Hematopoietic multipotent progenitor cell (in vitro differentiated cells): ENCODE data around the gene MIPOL1. TPM values are rescaled to one million over a fixed set of nuclear protein-coding genes. Genes with fewer than 3 reads are reported as not detected.

Experiments used
- DNase-seq, 3 donors: peaks; one replicate each; pipeline ENCODE4 v3.0.0-alpha.2; 2011 to 2015; ENCODE audit warnings: low read depth in 2 of 3, low spot score in 2 of 3
- total RNA-seq: library from RNA; depleted of rRNA; stranded (reverse); fragments of >200 nt; gene quantifications from one replicate; pipeline ENCODE4 v1.2.3, GENCODE V29; 2012

Gene MIPOL1
- total RNA-seq, 1 donor: 1.3 TPM

DNA sequence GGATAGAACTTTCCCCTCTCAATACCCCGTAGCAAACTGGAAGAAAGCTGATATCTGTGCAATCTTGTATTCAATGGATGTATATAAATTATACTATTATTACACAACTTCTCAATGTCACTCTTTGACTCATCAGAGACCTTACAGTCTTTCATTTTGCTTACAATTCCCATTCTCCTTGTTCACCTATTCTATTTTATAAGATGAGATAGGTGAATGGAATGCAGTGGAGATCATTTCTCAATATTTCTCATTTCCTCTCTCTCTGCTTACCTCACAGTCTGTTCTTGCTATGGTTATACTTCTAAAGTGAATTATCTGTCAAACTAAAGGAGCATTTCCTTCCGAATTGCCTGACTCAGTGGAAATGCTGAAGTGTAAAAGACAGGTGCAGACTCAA is 382.4 kb downstream of the MIPOL1 start:
- no peak for DNase-seq

DNA sequence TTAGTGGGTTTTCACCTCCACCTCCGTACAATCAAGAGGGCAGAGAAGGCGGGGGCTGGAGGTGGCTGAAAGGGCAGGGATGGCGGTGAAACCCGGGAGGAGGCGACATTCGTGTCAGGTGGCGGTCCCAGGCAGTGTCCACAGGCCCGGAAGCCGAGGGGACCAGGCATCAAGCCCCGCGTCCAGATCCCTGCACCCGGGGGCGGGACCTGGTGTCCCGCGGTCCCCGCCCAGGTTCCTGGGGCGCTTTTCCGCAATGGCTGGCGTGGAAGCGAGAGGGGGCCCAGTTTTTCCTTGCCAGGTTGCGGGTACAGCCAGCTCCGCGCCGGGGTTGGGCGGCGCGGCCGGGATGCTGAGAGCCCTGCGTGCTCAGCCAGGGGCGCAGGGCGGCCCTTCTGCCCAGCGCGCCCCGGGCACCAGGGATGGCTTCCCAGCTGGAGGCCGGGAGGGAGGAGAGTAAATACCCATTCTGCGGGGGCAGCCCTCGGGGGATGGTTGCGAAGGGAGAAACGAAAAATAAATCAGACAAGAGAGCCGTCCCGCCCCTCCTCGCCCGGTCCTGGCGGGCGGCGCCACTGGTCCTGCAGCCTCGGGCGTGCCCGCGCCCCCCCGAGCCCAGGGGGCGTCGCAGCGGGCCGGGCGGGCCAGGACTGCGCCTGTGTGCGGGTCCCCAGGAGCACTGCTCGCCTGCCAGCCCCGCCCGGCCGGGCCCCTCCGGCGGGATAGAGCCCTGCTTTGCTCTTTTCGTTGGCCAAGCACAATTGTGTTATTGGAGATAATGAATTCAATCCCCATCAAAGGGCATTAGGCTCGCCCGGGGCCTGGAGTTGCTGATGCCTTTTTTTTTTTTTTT is 385.8 kb downstream of the MIPOL1 start:
- DNase-seq: no peak

DNA sequence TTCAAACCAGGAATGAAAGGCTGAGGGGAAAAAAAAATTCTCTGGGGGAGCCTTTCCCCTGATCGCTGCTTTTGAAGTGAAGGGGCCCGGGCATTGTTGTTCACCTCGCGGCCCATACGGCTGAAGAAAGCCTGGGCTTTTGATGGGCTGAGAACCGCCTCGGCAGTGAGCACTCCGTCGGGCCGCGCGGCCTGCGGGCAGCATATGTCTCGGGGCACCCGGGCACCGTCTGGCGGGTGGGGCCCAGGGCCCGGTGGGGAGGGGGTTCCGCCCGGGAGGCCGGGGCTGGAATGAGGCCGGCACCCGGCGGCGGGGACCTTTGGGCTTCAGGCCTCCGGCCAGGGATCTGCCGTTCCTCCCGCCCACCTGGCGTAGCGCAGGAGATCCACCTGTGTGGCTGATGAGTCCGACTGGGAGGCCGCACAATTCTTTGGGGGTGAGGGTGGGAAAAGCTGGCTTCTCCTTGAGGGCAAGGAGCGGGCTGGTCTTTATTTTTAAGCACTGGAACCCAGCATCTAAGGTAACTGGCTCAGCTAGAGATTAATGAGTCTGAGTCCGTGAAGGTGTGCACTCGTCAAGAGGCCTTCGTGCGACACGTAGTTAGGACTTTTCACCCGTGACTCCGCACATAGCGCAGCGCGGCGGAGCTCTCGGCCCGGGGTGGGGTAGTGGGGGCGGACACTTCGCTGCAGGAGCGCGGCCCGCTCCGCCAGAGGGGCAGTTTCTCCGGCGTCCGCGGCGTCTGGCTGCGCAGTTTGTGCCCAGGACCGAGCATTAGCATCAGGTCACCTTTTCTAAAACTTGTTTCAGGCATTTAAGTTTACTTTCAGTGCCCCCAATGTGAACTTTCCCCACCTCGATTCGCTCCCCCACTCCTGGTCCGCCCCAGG is 386.7 kb downstream of the MIPOL1 start:
- no peak for DNase-seq

DNA sequence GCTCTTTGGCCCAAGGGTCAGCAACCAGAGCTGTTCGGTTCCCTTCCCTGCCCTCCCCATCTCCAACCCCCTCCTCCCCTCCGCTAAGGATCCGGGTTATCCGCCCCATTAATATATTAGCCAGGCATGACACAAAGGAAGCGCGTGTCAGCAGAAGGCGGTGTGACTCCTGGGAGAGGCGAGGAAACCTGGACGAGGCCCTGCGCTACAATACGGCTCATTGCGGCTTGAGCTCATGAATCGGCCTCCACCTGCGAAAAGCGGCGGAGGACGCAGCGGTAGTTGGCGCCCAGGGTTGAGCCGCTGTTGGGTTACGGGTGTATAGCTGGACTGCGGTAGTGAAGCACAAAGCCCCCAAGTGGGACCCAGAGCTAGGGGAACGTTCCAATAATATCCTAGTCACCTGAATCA is 387.4 kb downstream of the MIPOL1 start:
- no peak for DNase-seq

GRCh38 chr14:37585971-37586796 is 388.4 kb downstream of the MIPOL1 start:
- peak in 1 of 3 donors; percentile 22 for DNase-seq

- no peak for DNase-seq
Measured at GRCh38 chr14:37586797-37587130, 389.0 kb downstream of the MIPOL1 start.

DNA sequence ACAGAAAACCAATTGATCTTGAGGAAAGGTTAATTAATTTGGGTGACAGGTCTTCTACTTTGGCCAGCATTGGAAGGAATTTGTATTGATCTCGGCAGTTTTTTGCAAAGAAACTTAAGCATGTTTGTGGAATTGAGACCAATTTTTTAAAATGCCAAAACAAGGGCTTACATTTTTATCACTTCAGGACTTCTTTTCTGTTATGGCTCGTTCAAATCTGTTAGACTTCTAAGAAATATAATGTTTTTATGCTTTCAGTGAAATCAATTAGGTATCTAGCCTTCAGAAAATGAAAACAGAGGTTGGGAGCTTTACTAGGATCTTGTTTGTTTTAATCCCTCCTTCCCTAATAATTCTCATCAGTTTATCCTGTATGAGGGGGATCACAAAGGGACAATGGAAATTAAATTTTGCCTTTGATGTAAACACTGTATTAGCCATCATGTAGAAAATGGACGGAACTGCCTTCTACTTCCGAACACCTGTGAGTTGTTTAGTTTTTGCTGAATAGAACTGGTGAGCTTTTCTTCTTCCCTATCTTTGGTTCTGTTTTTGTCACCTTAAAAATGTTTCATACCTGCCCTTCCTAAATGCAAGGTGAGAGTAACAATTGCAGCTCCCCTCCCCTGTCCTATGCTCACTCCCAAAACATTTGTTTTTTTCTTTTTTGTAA is 389.5 kb downstream of the MIPOL1 start:
- peak in 1 of 3 donors; percentile 37 for DNase-seq

GRCh38 chr14:37587881-37588666 is 390.3 kb downstream of the MIPOL1 start:
- no peak for DNase-seq

GRCh38 chr14:37588667-37588955 is 390.9 kb downstream of the MIPOL1 start:
- no peak for DNase-seq

GRCh38 chr14:37588956-37589714 is 391.4 kb downstream of the MIPOL1 start:
- DNase-seq: peak in 1 of 3 donors; percentile 24

- no peak for DNase-seq
Measured at GRCh38 chr14:37589715-37590427, 392.1 kb downstream of the MIPOL1 start.

GRCh38 chr14:37590428-37591139 is 392.8 kb downstream of the MIPOL1 start:
- DNase-seq: no peak

GRCh38 chr14:37591311-37591940 is 393.7 kb downstream of the MIPOL1 start:
- no peak for DNase-seq

GRCh38 chr14:37591941-37592481 is 394.3 kb downstream of the MIPOL1 start:
- DNase-seq: no peak

GRCh38 chr14:37592482-37593408 is 395.0 kb downstream of the MIPOL1 start:
- DNase-seq: no peak
